HG03558 (cell line): ENCODE measurements around the gene SSH2.

Experiments
- ATAC-seq: cut with Tn5 transposase; IDR thresholded peaks from one replicate; pipeline ENCODE4 v1.9.1; 2021; ENCODE audit warnings: moderate number of reproducible peaks; ENCODE audit not compliant: unreplicated experiment; ENCODE audit errors: extremely low read depth

The SSH2 gene

DNA sequence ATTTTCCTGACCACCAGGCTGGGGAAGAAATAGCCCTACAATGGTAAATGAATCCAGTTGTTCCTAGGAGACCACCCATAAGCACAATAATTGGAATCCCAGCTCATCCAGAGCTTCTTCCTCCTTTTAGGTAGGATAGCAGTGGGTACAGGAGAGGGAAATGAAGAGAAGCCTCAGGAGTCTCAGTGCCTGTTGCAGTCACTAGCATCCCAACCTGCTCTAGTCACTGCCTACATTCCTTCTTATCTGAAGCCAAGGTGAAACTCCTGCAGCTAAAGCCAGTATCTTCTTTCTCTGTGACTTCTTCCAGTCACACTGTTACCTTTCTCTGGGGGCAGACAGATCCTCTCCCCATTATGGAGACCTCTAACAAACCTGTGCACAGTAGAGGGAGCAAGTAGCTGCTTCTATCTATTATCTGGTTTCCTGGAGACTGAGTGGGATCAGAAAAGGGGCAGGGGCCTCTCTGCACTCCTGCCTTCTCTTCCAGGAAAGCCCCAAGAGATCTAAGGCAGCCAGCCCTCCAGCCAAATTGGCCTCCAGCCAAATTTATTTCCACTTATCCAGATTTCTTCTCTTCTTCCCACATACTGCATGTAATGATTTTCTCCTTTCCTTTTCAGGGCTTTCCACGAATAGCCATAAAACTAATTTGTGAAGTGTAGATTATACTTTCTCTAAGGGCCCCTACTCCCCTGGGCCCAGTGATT, 85.5 kb downstream of the SSH2 start:
- no peak for ATAC-seq

DNA sequence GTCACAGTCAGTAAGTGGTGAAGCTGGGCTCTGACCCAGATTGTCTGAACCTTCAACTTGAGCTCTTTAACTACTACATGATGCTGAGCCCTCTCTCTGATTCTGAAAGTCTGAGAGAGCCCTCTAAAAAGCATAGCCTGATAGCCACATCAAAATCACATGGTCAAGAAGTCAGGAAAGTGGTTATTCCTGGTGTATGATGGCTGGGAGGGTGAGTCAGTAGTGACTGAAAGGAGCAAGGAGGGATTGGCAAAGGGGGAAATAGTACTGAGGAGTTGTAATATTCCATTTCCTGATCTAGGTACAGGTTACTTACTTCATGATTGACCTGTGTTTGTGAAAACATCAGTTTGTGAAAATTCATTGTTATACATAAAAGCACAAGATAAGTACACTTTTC, 89.1 kb downstream of the SSH2 start:
- ATAC-seq = no peak

DNA sequence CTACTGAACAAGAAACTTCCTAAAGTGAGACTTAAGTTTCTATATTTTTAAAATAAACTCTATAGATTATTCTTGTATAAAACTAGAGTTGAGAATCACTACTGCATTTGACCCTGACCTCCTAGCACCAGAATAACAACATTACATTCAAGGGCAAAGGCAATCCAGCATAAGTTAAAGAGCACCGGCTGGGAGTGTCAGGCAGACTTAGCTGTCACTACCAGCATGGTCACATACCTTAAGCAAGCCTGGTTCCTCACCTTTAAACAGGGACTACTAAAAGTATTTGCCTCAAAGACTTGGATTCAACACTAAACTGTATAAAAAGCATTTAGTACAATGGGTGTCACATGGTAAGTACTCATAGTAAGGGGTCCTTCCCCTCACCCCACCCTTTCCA, 90.4 kb downstream of the SSH2 start:
- no peak for ATAC-seq

DNA sequence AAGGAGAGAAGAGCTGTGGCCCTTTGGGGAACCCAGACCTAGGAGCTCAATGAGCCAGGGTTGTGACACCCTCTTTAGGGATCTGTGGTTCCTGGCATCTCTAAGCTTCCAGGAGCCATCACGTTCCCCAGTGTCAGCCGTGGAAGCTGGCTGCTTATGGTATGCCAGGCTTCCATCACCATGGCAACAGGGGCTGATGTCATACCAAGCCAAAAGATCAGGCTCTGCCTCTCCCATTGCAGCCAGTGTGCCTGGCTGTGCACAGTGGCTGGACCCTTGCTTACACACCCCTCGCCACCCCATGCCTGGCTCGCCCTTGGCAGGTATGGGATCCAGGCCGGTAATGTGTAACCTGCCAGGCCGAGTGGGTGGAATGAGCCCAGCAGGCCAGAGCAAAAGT, 91.1 kb downstream of the SSH2 start:
- no peak for ATAC-seq

DNA sequence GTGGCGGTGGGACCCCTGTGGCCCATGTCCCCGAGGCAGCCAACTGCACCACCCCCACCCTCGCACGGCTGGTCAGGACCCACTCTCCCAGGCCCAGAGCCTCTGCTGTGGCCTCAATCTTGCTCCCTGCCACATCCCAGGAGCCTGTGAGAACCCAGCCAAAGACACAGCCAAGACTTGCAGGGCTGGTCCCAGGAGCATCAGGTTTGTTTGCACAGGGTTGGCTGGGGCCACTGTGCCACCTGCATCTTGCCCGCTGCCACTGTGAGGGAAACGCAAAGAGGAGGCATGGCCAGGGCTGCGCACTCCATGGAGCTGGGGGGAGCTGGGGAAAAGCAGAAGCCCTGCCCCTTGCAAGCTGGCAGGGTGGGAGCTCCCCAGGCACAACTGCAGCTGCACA, 92.5 kb downstream of the SSH2 start:
- no peak for ATAC-seq

DNA sequence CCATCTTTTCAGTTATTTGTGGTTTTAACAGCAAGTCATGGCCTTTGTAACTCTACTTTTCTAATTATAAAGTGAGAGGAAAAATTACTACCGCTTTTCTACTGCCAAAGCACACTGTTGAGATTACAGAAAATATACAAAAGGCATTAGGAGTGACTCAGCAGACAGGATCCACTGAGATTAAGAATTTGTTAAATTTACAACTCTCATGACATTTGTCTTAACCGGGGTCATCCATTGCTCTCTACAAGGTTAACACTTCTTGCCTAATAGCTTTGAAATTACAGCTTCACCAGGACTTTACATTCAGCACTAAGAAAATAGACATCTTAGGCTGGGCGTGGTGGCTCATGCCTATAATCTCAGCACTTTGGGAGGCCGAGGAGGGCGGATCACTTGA, 93.4 kb downstream of the SSH2 start:
- ATAC-seq = no peak

DNA sequence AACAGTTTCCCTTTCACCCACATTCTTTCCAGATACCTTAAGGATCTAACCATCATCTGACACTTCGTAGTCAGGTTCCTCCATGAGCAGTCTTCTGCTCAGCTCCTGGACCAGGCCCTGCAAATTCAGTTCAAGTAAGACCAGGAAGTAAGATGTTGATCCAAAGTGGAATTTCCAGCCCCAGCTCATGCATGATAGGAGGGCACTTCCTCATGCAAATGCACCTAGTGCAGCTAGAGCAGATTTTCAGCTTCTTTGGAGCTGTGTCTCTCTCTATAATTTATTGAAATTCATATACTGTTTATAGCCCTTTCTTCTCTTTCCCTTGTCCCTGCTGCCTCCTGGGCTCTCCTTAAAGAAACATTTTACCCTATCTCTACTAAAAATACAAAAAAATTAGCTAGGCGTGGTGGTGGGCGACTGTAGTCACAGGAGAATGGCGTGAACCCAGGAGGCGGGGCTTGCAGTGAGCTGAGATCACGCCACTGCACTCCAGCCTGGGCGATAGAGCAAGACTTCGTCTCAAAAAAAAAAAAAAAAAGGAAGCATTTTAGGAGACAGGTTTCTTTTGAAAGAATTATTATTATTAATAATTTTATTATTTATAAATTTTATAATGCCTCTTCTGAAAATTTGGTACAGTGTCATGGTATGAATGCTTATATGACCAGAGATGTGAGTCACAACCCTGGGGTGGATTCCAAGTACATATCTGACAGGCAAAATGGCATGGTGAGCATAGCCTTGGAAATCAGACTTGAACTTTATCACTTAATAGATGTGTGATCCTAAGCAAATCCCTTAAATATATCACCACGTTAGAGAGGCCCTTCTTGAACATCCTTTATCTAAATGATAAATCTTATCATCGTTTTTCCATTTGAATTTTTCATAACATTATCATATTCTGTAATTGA, 94.3 kb downstream of the SSH2 start:
- no peak for ATAC-seq

DNA sequence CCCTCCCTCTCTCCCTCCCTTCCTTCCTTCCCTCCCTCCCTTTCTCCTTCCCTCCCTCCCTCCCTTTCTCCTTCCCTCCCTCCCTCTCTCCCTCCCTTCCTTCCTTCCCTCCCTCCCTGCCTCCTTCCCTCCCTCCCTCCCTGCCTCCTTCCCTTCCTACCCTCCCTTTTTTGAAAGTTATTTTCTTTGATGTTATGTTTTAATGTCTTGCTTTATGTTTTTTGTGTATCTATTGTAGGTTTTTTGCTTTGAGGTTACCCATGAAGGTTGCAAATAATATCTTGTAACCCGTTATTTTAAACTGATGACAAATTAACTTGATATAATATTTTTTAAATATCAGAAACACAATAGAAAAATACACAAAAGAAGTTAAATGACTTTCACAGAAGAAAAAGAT, 96.2 kb downstream of the SSH2 start:
- ATAC-seq = no peak

DNA sequence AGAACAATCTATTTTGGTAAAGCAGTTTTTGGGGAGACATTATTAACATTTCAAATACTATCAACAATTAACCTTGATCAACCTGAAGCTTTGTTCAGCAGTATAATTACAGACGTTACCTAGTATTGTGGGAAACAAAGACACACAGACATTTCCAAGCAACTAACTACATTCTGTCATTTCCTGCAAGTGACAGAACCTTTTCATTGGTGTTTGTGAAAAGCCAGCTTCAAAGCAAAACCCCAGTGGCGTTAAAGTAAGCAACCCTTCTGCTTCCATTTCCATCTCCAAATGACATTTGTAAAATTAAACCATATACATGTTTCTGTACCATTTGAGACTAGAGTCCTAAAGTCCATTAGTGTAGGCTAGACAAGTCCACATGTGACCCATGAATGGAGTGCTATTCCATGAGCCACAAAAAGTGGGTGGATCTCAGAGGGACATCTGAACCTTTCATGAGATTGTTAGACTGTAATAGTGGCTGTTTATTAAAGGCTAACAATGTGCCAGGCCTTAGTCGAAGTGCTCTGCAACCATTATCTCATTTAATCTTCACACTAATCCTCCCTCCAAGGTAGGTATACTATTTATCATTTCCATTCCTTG, 101.2 kb downstream of the SSH2 start:
- no peak for ATAC-seq

DNA sequence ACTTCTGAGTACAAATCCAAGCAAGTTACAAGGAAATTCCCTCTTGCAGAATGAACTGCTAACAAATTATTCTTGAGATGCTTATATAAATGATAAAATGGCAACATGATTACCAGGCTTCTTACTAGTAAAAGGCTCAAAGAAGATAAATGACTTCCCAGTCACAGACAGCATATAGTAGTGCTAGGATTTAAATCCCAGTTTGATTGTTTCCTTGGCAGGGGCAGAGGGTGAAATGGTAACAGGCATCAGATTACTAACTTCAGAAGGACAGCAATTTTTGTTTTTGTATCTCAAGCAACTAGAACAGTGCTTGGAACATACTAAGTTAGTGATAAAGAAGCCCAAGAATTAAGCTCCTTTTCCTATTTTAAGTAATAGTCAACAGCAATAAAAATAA, 102.8 kb downstream of the SSH2 start:
- no peak for ATAC-seq

DNA sequence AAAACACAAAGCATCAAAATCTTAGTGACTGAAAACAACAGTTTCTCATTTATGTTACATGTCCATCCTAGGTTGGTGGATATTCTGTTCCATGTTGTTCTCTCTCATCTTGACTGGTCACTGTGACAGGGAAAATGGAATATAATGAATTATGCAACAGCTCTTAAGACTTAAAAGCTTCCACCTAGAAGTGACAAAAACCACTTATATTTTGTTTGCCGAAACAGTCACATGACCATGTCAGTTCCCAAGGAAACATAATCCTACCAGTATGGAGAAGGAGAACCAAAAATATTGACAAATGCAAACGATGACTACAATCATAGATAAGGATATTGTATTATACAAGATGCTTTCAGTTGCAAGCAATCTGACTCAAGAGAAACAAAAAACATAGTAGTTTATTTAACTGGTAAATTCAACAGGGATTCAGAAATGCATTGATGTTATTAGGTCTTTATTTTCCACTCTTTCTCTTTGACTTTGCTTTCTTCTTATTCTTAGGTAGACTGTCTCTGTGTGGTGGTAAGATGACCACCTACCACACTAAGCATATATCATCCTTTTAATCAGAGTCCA, 103.8 kb downstream of the SSH2 start:
- no peak for ATAC-seq

DNA sequence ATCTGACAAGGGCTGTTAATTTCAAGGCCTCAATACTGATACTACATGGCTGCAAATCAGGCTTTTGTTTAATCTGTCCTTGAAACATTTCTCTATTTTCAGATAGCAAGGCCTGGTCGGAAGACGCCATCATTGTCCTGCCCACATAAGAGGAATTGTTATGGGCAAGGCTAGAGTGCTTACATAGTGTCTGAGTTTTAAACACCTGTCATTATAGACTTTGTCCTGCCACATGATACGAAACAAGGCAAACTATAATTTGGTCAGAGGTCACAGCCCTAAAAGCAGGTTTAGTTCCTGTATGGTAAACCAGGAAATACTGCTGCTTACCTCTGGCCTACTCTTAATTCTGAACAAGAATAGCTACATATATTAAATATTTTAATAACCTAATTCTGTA, 104.4 kb downstream of the SSH2 start:
- ATAC-seq = no peak

DNA sequence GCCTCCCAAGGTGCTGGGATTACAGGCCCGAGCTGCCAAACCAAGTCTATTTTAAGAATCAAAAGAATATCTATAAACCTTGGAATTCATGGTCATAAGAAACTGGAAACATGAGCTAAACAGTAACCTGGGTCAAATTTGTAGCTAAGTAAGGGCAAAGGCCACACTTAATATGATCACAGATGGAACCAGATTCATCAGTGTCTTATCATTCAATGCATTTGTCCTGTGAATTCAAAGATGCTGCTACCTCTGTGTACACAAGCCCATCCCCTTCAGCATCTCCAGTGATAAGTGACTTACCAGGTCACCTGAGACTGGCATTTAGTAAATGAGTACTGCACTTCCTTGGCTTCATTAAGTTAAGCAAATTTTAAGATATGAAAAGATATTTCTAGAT, 108.1 kb downstream of the SSH2 start:
- no peak for ATAC-seq

DNA sequence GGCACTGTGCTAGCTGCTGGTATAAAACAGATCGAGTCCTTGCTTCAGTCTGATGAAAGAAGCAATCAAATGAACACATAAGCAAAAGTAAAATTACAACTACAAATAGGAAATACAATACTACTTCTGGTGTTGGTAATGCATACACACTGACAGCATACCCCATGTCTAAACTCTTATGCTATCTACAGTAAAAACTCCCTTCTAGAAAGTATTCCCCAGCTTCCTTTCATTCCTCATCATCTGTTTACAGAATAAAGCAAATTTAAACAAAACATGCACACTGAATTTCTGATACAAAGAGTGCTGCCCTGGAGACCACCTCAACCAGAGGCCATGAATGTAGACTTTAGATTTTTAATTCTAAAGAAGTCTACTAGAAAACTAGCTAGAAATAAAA, 109.6 kb downstream of the SSH2 start:
- ATAC-seq = no peak

DNA sequence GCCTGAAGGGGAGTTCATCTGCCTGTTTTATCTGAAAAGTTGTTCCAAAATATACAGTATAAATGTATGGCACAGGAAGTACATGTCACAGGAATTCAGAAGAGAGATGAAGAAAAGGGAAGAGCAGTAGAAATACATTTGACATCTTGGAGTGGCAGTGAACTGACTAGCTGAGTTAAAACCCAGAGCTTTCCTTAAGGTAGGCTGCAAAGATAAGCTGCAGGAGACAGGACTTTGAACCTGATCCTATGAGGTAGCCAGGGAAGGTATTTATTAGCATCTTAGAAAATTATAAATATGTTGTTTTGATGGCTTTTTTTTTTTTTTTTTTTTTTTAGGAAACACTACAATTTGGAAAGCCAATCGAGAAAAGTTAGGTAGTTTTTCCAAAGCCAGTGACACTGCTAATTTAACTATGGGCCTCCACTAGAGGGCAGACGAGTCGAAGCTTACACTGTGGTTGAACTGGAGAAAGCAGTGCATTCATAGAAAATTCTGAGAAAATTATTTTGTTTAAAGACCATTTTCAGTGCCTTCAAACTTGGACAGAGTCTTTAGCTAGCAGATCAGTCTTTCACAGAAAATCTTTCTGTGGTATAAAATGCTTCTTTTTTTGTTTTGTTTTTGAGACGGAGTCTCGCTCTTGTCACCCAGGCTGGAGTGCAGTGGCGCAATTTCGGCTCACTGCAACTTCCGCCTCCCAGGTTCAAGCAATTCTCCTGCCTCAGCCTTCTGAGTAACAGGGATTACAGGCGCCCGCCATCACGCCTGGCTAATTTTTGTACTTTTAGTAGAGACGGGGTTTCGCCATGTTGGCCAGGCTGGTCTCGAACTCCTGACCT, 122.3 kb downstream of the SSH2 start:
- no peak for ATAC-seq

DNA sequence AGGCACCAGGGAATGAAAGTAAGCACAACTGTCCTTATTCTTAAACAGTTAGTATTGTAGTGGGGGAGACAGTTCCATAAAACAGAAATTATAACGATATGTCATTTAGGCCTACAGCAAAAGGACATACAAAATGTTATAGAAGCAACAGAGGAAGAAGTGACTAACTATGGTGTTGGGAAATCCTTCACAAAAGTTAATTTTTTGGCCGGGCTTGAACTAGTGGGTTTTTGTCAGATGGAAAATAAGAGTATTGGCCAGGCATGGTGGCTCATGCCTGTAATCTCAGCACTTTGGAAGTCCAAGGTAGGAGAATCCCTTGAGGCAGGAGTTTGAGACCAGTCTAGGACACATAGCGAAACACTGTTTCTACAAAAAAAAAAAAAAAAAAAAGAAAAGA, 127.8 kb downstream of the SSH2 start:
- no peak for ATAC-seq

DNA sequence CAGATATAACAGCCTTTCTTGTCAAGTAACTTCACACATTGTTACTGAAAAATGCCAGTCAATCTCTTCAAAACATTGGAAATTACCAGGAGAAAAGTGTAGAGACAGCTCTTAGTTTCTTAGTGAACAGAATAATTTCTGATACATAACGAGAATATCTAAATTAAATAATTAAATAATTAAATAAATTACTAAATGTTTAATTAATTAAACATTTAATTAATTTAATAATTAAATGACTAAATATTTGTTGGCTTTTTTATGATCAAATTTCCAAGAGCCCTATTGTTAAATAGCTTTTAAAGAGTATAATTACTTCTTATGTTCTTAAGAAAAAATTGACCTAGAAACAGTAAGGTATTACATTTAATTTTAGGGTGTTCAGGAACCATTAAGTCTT, 129.6 kb downstream of the SSH2 start:
- no peak for ATAC-seq

DNA sequence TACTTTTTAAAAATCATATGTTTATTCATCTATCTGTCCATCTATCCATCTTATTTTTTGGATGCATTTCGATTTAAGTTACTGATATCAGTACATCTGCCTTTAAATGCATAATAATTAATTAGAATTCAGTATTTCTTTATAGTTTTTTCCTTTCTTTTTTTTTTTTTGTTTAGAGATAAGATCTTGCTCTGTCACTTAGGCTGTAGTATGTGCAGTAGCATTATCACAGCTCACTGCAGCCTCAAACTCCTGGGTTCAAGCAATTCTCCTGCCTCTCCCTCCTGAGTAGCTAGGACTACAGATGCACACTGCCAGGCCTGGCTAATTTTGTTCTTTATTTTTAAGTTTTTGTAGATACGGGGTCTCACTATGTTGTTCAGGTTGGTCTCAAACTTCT, 133.4 kb downstream of the SSH2 start:
- ATAC-seq = no peak

DNA sequence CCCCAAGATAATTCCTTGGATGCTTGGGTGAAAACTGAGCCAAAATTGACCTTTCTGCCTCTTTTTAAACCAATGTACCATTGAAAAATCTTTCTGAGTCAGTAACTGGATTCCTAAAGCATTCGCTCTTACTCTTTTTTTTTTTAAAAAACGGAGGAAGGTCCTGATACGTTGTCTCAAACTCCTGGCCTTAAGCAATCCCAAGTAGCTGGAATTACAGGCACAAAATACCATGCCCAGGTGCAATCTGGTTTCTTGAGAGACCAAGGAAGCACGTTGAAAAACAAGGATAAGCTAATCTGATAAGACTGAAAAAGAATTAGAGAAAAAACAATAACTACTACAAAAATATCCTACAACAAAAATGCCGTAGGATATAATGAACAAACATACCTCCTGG, 136.5 kb downstream of the SSH2 start:
- ATAC-seq = no peak
